HG02981 (cell line): ENCODE measurements around the gene NKAIN2.
A peak's percentile ranks its signal among the peaks of the same experiment; 100 is the strongest.

Source experiments
- ATAC-seq: cut with Tn5 transposase; IDR thresholded peaks from one replicate; pipeline ENCODE4 v1.9.1; 2021; ENCODE audit warnings: mild to moderate bottlenecking, moderate library complexity; ENCODE audit not compliant: unreplicated experiment

The NKAIN2 gene

GRCh38 chr6:124022641-124023040 is 219.0 kb downstream of the NKAIN2 start:
- ATAC-seq, result no peak

DNA sequence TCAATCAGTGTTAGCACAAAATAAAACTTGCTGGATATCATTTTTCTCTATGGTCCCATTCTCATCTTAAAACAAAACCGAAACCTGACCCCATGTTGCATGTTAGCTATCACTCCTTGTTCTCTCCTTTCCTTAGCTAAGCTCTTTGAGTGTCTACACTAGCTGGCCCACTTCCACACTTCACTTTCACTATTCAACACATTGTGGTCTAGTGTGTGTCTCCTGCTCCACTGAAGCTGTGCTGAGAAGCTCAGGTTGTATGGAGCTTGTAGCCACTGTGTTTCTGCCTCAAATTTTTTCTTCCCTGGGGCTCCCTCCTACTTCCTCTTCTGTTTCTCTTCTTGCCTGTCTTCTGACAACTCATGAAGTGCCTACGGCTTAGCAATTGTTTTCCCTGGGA is 223.0 kb downstream of the NKAIN2 start:
- ATAC-seq, result no peak

- ATAC-seq, result no peak
Measured at GRCh38 chr6:124027392-124027791, 223.7 kb downstream of the NKAIN2 start.

DNA sequence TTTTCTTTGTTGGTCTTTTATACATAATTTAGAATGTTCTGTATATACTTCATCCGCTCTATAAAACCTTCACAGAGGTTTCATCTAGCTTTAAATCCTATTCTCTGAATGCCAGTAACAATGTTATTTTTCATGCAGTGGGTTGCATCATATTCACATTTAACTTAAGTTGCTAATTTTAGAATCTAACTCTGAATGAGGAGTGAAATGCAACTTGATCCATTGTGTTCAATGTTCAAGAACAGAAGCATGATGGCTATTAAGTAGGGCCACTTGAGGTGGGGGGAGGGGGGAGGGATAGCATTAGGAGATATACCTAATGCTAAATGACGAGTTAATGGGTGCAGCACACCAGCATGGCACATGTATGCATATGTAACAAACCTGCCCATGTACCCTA is 224.5 kb downstream of the NKAIN2 start:
- no peak for ATAC-seq

DNA sequence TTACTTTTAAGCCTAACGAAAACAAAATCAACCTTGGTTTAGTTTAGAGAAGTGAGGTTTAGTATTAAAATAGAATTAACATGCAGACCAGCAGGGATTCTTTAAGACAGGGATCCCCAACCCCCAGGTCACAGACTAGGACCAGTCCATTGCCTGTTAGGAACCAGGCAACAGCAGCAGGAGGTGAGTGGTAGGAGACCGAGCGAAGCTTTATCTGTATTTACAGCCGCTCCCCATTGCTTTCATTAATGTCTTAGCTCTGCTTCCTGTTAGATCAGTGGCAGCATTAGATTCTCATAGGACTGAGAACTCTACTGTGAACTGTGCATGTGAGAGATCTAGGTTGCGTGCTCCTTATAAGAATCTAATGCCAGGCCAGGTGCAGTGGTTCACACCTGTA is 225.9 kb downstream of the NKAIN2 start:
- no peak for ATAC-seq

GRCh38 chr6:124033501-124033900 is 229.8 kb downstream of the NKAIN2 start:
- ATAC-seq, result no peak

GRCh38 chr6:124036384-124036783 is 232.7 kb downstream of the NKAIN2 start:
- no peak for ATAC-seq

DNA sequence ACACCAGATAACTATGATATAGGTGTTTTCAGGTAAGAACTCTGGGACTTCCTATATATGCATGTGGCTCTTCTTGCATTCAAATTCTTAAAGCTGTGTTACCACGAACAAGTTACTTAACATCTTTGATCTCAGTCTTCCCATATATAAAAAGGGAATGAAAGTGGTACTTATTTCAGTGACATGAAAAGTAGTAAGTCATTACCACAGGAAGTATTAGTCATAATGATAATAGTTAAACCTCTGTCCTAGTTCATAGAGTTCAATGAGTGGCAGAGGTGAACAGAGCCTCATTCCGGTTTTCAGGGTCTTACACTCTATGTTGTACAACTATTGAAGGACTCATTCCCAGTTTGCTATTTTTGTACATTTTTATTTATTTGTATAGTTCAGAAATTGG is 237.0 kb downstream of the NKAIN2 start:
- peak; percentile 93 for ATAC-seq

GRCh38 chr6:124052120-124052519 is 248.5 kb downstream of the NKAIN2 start:
- no peak for ATAC-seq

DNA sequence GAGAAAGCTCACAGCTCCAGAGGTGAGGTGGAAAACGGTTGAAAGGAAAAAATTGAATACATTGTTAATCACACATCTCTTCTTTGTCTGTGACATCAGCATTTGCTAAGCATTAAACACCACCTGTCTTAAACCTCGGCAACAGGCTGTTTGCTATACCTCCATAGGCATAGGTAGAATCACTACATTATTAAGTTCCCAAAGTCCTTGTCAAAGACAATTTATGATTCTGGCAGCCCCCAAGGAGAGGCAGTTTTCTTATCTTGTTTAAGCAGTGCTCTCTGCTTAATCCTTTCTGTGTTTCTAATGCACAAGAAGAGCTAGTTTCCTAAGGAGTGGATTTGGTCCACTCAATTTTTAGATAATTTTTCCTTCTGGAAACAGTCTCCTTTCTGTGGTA is 249.7 kb downstream of the NKAIN2 start:
- ATAC-seq, result no peak

- no peak for ATAC-seq
Measured at GRCh38 chr6:124054034-124054433, 250.4 kb downstream of the NKAIN2 start.

- no peak for ATAC-seq
Measured at GRCh38 chr6:124055395-124055794, 251.7 kb downstream of the NKAIN2 start.

DNA sequence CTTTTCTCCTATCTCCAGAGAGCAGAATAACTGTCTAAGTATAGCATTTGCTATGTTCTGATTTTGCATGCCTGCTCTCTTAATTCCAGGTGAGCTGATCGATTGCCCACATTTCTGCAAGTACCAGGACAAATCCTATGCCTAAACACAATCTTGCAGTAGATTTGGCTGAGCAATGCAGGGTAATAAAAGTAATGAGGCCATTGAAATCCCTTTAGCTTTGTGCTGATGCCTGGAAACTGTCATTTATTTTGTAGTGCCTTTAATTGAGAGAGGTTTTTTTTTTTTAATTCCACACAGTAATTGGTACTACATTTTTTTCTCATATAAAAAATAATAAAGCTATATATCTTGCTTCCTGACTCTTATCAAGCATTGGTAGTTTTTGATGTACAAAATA is 252.3 kb downstream of the NKAIN2 start:
- ATAC-seq, result no peak

GRCh38 chr6:124056407-124057334 is 253.0 kb downstream of the NKAIN2 start:
- ATAC-seq, result no peak

DNA sequence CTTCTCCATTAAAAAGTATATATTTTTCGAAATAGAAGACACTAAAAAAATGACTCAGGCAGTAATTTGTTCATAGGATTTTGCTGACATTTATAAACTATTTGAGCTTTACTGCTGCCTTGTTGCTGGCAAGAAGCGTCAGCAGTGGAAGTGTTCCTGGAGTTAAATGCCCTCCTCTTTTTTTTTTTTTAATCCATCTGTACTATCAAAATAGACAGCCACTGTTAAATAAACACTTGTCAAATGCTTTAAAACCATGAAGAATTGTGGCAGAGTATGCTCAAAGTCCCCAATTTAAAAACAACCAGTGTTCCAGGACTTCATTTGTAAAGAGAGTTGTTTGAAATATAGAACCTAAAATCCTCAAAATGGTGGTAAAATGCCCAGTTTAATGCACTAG is 253.8 kb downstream of the NKAIN2 start:
- no peak for ATAC-seq

DNA sequence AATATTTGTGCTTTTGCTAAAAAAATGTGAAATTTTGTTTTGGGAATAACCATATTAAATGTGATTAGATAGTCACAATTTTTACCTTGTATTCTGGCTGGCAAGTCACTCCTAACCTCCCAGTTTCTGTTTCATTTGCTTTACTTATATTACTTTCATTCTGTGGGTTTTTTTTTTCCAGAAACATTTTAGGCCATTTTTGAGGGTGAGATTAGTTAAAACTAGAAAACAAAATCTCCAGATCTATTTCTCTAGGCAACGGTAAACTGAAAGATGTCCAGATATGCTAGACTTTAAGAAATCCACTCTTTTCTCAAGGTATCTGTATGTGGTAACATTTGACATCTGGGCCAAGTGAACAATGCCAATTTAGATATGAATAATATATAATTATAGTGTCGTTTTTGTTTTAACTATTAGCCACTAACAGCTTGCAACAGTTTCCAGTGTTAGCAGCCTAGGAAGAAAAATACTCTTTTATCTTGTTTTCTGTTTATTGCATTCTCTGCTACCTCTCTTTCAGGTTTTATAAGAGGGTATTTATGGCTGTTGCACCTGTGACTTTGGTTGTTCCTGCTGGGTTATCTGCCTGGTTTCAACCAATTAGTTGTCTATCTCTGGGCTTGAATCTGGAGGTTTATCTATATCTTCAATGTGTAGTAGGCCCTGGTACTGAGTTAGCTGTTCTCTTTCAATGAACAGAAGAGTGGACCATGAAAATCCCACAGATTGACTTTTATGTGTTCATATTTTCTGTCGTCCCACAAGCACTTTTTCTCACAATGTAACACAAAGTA is 260.9 kb downstream of the NKAIN2 start:
- ATAC-seq, result no peak

- ATAC-seq, result no peak
Measured at GRCh38 chr6:124066269-124066668, 262.6 kb downstream of the NKAIN2 start.

DNA sequence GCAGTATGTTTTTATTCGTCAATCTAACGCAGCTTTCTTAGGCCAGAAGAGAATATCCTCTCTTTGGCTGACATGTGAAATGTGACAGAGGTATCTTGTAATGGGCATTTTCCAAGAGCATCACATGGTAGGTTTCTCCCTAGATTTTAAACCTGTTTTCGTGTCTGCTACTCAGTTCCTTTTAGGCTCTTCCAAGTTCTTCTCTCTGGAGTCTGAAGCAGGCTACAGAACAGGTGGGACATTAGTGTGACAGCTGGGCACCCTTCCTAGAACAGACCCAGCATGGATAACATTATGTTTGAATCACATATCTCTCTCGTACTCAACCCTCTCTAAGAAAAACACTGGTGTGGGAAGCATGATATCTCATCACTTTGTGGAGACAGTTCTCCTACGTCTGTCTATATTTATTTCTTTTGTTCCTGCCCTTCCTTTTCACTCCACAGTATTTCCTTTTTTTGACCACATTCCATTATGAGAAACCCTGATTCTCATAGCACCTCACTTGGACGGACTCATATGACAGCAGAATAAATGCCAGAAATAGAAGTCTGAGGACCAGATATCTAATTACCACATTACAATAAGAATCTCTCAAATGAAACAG is 263.4 kb downstream of the NKAIN2 start:
- ATAC-seq, result no peak

DNA sequence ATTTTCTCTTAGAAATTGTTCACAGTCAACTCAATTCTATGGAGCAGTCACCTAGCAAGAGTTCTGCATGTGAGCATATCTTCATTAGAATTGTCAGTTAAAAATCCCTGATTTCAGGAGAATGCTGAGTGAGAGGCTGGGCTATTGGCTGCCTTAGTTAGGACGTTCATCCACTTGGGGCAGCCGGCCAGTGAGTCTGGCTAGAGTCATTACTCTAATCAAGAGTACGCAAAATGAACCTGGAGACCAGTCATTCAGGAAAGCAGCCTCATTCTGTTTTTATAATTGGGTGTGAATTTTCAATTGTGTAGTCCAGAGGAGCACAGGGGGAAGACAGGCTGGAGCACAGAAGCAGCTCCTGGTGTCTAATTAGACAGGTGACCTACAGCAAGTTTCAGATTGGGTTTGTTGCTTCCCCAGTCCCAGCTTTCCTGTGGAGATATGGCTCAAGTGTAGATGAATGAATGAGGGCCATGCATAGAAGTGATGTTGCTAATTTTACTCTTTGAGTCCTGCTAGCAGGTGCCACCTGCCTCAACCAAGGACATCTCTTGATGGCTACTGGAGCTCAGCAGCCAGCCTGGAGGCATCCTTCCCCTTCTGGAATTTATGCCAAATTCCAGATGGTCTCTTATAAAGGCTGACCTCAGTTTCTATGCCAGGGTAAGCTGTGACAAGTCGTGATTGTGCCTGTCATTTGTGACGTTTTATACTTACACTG is 265.7 kb downstream of the NKAIN2 start:
- no peak for ATAC-seq

- no peak for ATAC-seq
Measured at GRCh38 chr6:124073021-124073420, 269.4 kb downstream of the NKAIN2 start.
